IPS DF 19.7 (cell line): Measurements from ENCODE around the gene GORASP1.

Experiments
- DNase-seq: peaks from one replicate; pipeline ENCODE4 v3.0.0-alpha.2; 2013; ENCODE audit warnings: low read depth, low spot score

GORASP1 gene

GRCh38 chr3:39102504-39103323 is 4.7 kb downstream of the GORASP1 start:
- DNase-seq: no peak

DNA sequence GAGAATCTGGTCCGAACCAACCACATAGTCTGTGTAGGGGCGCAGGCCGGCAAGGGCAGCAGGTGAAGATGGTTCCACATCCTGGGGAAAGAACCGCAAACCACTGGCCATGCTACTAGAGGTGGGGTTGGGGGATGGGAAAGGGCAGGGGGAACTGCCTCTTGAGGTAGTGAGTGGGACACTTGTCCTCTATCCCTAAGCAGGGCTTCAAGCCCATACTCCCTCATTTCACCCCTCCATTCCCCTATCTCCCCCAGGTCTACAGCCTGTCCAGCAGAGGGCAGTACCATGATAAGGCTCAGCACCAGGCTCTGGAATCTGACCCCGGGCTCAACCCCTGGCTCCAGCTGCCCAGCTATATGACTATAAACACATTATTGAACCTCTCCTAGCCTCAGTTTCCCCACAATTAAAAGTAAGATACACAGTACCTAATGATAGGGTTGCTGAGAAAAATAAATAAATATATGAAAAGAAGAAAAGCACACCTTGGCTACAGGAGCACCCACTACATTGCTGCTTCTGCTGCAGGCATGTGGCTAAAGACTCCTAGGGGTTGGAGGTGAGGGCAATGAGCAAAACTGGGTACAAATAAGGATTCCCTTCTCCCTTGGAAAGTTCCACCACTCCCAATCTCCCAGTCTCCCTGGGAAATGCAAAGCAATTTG is 6.3 kb downstream of the GORASP1 start:
- no peak for DNase-seq

GRCh38 chr3:39100500-39100886 is 6.9 kb downstream of the GORASP1 start:
- no peak for DNase-seq

- DNase-seq: no peak
Observed at GRCh38 chr3:39099738-39100499, 7.5 kb downstream of the GORASP1 start.

DNA sequence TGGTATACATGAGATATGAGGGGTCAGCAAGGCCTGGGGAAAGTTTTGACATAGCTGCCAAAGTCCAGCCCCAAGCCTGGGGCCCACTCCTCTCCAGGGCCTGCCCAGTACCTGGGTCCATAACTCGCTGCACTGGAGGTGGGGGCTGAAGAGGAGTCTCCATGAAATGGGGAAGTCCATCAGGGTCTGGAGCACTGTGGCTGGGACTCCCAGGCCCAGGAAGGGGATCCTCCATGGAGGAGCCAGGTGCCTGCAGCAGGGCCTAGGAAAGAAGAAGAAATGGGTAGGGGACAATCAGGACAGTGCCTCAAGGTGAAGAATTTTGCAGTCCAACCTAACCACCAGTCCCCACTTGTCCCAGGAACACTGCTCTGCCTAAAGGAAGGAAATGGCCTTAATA is 8.2 kb downstream of the GORASP1 start:
- no peak for DNase-seq

GRCh38 chr3:39098473-39099000 is 8.9 kb downstream of the GORASP1 start:
- DNase-seq: no peak

DNA sequence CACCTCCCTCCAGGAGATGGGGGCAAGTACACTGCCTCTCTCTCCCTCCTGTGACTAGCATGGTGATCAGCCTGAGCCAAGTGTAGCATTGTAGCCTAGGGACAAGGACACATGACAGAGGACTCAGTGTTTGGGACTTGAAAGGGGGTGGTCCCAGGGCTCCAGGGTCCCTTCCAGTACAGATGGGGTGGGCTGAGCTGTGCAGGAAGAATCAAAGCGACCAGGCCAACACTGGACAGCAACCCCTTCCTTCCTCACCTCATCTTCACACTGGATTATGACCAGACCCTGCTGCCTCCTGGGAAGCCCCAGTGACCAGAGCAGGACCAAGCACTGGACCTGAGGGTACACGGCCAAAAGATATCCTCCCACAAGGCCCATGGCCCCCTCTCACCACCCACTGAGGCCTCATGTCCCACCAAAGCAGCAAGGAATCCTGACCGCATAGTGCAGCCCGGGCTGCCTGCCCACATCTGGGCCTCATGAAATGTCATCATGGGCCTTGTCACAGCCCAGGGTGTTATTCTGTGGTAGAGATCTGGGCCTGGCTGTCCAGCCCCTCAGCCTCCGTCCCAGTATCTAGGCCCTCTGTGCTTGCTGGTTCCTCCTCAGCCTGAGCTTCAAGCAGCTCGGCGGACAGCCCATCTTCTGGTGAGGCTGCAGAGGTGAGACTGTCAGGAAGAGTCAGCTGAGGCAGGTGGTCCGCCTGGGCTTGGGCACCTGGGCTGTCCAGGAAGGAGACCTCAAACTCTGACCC is 9.5 kb downstream of the GORASP1 start:
- no peak for DNase-seq

- no peak for DNase-seq
Observed at GRCh38 chr3:39096775-39097174, 10.7 kb downstream of the GORASP1 start.

DNA sequence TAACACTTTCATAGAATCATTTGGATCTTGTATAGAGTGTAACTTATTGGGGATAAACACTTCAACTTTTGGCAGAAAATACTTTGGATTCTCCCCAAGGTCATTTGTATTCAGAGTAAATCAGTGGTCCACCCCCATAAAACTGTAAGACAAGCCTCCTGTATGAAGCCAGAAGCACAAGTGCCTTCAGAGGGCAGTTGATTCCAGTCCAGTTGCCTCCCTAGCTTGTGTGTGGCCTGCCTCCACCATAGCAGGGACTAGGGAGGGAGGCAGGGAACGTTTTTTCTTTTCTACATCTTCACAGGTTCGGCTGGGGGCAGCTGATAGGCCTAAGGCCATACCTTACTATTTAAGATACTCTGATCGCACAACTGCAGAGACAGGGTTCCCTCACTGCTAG is 11.6 kb downstream of the GORASP1 start:
- no peak for DNase-seq

GRCh38 chr3:39094851-39095677 is 12.4 kb downstream of the GORASP1 start:
- DNase-seq: no peak

DNA sequence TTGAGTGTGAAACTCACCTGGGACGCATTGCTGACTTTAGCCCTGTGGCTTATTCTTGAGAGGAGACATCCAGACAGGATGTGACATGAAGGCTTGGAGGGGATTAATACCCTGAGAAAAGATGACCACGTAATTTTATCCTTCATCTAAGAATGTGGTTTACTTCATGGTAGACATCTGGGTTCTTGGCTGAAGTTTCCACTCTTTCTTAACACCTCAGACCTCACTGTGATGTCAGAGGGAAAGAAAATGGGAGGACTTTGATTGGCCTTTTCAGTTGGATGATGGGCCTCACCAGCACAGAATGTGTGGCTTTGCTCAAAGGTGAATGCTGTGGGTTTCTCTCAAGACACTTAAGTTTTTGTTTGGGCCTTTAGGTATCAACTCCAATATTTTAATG is 16.5 kb downstream of the GORASP1 start:
- no peak for DNase-seq

GRCh38 chr3:39088889-39089288 is 18.5 kb downstream of the GORASP1 start:
- DNase-seq: no peak

DNA sequence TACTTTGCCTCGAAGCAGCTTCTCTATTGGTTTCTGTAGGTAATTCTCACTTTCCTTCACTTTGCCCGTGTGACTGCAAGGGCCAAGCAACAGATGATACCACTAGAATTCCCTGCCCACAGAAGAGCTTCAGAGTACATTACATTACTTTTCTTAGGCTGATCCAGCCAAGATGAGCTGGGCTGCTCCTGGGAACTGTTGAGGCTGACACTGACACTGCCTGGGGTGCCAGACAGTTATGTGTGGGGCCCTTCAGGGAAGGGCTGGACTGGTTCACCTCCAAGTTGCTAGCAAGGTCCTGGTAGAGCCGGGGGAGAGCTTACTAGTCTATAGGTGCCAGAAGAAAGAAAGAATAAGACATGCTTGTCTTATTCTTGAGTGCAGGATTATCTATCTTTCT is 19.0 kb downstream of the GORASP1 start:
- DNase-seq: no peak

GRCh38 chr3:39086144-39086543 is 21.3 kb downstream of the GORASP1 start:
- no peak for DNase-seq

DNA sequence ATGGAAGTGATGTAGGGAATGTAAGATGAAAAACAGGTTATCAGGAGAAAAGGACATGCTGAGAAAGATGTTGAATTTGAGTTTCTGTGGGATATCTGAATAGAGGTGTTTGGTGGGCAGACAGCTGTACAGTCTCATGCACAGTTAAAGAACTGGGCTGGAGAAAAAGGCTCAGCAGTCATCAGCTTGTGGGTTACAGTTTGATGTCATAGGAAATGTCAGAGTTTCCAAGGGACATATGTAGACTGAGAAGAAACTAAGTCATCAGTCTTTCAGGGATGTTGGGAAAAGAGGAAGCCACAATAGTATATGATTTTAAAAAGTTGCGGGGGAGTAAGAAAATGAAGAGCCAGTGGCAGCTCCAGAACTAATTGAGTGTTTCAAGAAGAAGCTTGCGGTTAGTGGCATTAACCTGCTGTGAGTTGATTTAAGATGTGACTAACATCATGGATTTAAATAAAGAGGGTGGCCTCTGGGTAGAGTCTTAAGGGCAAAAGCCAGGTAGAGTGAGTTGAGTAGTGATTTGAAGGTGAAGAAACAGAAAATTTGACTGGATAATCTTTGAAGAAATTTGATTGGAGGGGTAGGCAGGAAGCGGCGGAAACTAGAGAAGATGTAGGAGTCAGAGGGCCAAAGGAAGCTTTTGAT is 24.6 kb downstream of the GORASP1 start:
- DNase-seq: no peak

DNA sequence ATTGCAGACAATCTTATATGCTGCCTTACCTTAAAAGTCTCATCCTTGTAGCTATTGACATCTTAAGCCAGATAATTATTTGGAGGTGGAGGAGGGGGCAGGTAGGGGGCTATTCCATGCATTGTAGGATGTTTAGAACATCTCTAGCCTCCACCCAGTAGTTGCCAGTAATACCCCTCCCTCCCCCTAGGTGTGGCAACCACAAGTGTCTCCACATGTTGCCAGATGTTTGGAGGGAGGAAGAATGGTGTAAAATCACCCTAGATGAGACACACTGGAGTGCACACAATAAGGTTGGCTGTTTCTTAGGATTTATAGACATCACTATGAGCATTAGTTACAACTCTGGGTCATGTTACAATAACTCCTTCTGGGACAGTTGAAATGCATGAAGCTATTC is 27.4 kb downstream of the GORASP1 start:
- no peak for DNase-seq

GRCh38 chr3:39079530-39079929 is 27.9 kb downstream of the GORASP1 start:
- DNase-seq: no peak

- DNase-seq: no peak
Observed at GRCh38 chr3:39075910-39076309, 31.5 kb downstream of the GORASP1 start.

DNA sequence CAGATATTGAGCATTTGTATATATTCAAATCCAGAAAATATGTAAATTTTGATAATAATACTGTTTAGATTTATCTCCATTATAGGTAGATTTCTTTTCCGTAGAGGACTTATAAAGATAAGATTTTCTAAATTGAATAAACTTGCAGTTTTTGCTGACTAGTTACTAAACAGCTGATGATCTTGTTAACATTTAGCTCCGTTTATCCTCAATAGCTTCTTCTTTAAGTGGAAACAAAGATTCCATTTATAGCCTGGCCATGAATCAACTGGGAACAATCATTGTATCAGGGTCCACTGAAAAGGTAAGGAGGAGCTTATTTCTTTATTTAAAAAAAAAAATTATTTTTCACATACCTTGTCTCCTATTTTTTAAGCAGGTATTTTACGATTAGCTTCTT is 38.9 kb downstream of the GORASP1 start:
- DNase-seq: no peak

GRCh38 chr3:39067286-39067685 is 40.1 kb downstream of the GORASP1 start:
- no peak for DNase-seq
